Left cardiac atrium (tissue), 4 donors: Measurements from ENCODE around the gene KPNB1. TPM values are rescaled to one million over a fixed set of nuclear protein-coding genes. Genes with fewer than 3 reads are reported as not detected.

Source experiments
- ATAC-seq, 2 donors: fragments of 200-7000 bp; cut with Tn5 transposase; one replicate each; pipeline ENCODE4 v1.9.1; 2020; ENCODE audit warnings: mild to moderate bottlenecking in 2 of 2, moderate library complexity in 2 of 2
- DNase-seq: peaks from one replicate; pipeline ENCODE4 v3.0.0-alpha.2; 2020
- intact Hi-C, 2 donors: fragments of 100-400 bp; cut with DNase I; formaldehyde crosslinking; loops; one replicate each; pipeline versions ENCODE4 v1.14.1 to v1.15.1; 2022 to 2023
- total RNA-seq, 2 donors: library from RNA; stranded (reverse); fragmentation: NEBNext Ultra II Directional; extraction: Animal tissue kit (Norgen Biotek cat#: 25700); gene quantifications; one replicate each; pipeline ENCODE4 v1.2.1, GENCODE V29; 2021
- donor health status: DM: no; HTN: yes; CAD: no.
- donor health status: DM: no; HTN: yes; CAD: no; lungs with severe emphysema.
- donor health status: DM: yes; HTN: yes; CAD: no.
- donor health status: Dilated cardiomyopathy.

Gene KPNB1
- total RNA-seq, 2 donors from 2014 or later = 145 to 180 TPM

GRCh38 chr17:47693731-47694580 is 44.2 kb downstream of the KPNB1 start, which contains the start of gene TBKBP1:
Gene TBKBP1, plus strand, starts transcription at chr17:47694161. Its CDS starts 1,952 bp downstream, at chr17:47696113.
- ATAC-seq (peak; percentile 50 to 53), DNase-seq (peak; percentile 63)
- intact Hi-C loops = no loop called here

- DNase-seq (peak; percentile 82), ATAC-seq (peak; percentile 78 to 80)
- intact Hi-C loops = loop anchor here in 1 of 2 donors (5.0 kb wide), 1 partner anchor 107 kb away; no protein-coding TSS in a partner anchor
Measured at GRCh38 chr17:47694581-47695428, 45.1 kb downstream of the KPNB1 start.

DNA sequence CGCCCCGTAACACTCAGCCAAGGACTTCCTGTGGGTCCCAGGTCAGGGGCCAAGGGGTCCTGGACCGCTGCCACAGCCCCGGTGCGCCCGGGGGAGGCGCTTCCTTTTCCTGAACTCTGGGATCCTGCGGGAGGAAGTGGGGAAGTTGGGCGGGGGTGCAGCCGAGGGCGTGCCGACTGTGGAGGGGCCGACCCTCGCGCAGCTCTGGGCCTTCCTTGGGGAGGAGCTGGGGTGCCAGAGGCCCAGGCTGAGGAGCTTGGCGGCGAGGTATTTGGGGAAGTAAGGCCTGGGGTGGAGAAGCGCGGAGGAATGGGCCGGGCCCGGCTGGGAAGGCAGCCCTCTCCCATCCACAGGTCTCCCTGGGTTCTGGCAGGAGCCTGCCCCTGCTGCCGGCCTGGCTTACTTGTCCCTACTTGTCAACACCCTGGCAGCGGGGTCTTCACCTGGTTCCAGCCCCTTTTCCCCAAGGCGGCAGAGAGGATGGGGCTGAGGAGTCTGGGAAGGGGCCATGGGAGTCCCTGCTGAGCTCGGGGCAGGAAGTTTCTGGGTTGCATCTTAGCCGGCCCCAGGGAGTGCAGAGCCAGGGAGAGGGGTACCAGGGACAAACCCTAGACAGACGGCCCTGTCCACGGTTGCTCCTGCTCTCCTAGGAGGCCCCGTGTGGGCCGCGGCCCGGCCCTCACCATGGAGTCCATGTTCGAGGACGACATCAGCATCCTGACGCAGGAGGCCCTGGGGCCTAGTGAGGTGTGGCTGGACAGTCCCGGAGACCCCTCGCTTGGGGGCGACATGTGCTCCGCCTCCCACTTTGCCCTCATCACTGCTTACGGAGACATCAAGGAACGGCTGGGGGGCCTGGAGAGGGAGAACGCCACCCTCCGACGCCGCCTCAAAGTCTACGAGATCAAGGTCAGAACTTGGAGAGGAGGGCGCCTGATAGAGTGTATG is 46.0 kb downstream of the KPNB1 start:
- intact Hi-C loops = loop anchor here in 1 of 2 donors (5.0 kb wide), 1 partner anchor 107 kb away; no protein-coding TSS in a partner anchor
- ATAC-seq (peak; percentile 41 to 67), DNase-seq (peak; percentile 86)

GRCh38 chr17:47696717-47697642 is 47.3 kb downstream of the KPNB1 start:
- intact Hi-C loops = loop anchor here in 1 of 2 donors (5.0 kb wide), 1 partner anchor 105 kb away; no protein-coding TSS in a partner anchor
- DNase-seq = no peak

GRCh38 chr17:47697906-47698711 is 48.4 kb downstream of the KPNB1 start:
- DNase-seq (no peak), ATAC-seq (no peak)
- intact Hi-C loops = loop anchor here in 1 of 2 donors (5.0 kb wide), 1 partner anchor 104 kb away; no protein-coding TSS in a partner anchor

More at GRCh38 chr17:47696717-47697642, 47.3 kb downstream of the KPNB1 start:
- ATAC-seq = no peak

DNA sequence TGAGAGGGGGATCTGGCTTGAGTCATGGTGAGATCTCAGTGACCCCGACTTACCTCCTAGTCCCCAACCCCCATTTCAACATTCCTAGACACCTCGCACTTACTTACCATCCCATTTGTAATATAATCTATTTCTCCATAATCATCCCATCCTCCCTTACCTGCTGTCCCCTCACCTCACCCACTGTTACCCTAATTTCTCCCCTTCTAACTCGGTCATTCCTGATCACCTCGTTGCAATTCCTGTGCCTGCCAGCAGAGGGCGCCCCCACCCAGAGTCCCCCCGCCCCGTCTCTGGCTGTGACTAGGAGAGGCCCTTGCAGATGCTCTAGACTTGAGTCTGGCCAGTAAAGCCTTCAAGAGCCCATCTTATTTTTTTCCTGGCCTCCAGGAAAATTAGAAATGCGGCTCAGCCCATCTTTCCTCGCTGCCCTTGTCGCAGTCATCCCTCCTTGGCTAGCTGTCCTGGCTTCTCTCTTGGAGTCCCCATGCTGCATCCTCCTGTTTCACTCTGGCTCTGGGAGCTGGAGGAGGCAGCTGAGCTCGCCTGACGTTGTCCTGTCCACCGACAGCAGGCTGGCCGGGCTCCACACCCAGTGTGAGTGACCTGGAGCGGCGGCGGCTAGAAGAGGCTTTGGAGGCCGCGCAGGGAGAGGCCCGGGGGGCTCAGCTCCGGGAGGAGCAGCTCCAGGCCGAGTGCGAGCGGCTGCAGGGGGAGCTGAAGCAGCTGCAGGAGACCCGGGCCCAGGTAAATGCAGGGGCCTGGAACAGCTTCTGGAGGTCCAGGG is 49.2 kb downstream of the KPNB1 start:
- intact Hi-C loops = loop anchor here in 1 of 2 donors (5.0 kb wide), 1 partner anchor 103 kb away; no protein-coding TSS in a partner anchor
- ATAC-seq (no peak), DNase-seq (peak; percentile 58)

GRCh38 chr17:47699536-47699840 is 49.8 kb downstream of the KPNB1 start:
- no peak for ATAC-seq
- no peak for DNase-seq
- intact Hi-C loops = loop anchor here in 1 of 2 donors (5.0 kb wide), 1 partner anchor 103 kb away; no protein-coding TSS in a partner anchor

GRCh38 chr17:47700471-47701449 is 51.0 kb downstream of the KPNB1 start:
- DNase-seq = no peak
- intact Hi-C loops = no loop called here
- no peak for ATAC-seq

DNA sequence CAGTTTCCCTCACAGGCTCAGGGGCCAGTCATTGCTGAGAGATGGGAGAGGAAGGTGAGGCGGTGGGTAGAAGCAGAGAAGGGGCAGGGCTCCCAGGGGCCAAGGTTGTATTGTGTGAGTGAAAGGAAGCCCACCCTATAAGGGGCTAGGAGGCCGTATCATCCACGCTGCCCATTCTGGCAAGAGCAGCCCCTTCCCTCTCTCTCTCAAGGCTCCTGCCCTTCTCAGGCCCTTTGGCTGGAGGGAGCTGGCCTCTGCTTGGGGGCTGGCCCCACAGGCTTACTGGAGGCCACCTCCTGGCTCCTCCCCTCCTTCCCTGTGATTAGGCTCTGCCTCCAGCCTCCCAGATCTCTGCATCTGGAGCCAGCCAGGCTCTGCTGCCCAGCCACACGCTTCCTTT is 51.9 kb downstream of the KPNB1 start:
- ATAC-seq (no peak), DNase-seq (no peak)
- intact Hi-C loops = no loop called here

GRCh38 chr17:47702391-47702995 is 52.8 kb downstream of the KPNB1 start:
- no peak for ATAC-seq
- DNase-seq = no peak
- intact Hi-C loops = no loop called here

DNA sequence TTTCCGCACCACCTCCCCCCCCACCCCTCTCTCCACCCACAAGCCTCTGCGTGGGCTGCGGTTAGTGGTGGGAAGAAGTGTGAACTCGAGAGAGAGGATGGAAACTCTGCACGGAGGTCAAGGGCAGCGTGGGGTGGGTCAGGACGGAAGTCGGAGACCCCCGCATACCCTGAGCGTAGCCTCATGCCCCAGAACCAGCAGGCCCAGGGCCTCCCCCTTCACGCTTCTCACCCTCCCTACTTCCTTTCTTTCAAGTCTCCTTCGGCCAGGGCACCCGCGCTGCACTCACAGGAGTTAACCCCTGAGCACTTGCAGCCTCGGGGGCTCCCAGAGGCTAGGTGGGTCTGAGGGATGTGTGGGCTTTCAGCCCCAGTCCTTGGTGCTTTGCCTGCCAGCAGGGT is 53.5 kb downstream of the KPNB1 start:
- intact Hi-C loops = no loop called here
- DNase-seq (no peak), ATAC-seq (no peak)

- ATAC-seq (no peak), DNase-seq (no peak)
- intact Hi-C loops = no loop called here
Measured at GRCh38 chr17:47703671-47704070, 54.0 kb downstream of the KPNB1 start.

DNA sequence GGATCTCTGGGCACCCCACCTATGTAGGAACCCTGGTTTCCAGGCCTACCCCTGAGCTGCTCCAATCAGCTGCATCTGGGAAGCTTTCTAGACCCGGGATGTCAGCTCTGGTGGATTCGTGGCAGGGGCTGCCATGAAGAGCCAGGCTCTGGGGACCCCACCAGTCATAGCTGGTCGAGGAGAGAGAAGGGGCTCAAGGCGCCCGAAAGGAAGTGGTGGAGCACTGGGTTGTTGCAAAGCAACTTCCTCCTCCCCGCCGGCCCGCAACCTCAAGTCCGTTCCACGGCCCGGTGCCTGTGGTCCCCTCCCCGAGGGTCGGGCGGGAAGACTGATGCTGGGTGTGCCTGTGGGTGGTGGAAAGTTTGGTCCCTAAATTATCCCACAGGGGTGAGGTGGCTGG is 54.4 kb downstream of the KPNB1 start:
- ATAC-seq (no peak), DNase-seq (peak; percentile 28)
- intact Hi-C loops = no loop called here

- ATAC-seq (no peak), DNase-seq (no peak)
- intact Hi-C loops = no loop called here
Measured at GRCh38 chr17:47704736-47705135, 55.0 kb downstream of the KPNB1 start.
